ENCODE measurements around the gene TDRD5.
"Not testable (repeated sequence)": the region's sequence is repeated elsewhere in the genome, so short reads cannot be mapped to it uniquely, and the experiment has no call there.

Gene TDRD5

GRCh38 chr1:179591253-179591591, 410 bp upstream of the TDRD5 start:
- DNase-seq (ENCODE audit: extremely low read depth in 1 of 2, low read depth in 1 of 2): no peak

GRCh38 chr1:179598631-179599030, 7.0 kb downstream of the TDRD5 start:
- no peak for DNase-seq (ENCODE audit: extremely low read depth in 1 of 2, low read depth in 1 of 2)

GRCh38 chr1:179599623-179600249, 8.1 kb downstream of the TDRD5 start:
- no peak for DNase-seq (ENCODE audit: extremely low read depth in 1 of 2, low read depth in 1 of 2)

- no peak for DNase-seq (ENCODE audit: extremely low read depth in 1 of 2, low read depth in 1 of 2)
Measured at GRCh38 chr1:179601093-179601492, 9.5 kb downstream of the TDRD5 start.

- no peak for DNase-seq (ENCODE audit: extremely low read depth in 1 of 2, low read depth in 1 of 2)
Measured at GRCh38 chr1:179612361-179612760, 20.7 kb downstream of the TDRD5 start.

GRCh38 chr1:179630719-179631118, 39.1 kb downstream of the TDRD5 start:
- DNase-seq (ENCODE audit: extremely low read depth in 1 of 2, low read depth in 1 of 2): no peak

- no peak for DNase-seq (ENCODE audit: extremely low read depth in 1 of 2, low read depth in 1 of 2)
Measured at GRCh38 chr1:179632868-179633267, 41.2 kb downstream of the TDRD5 start.

GRCh38 chr1:179637211-179637860, 45.7 kb downstream of the TDRD5 start:
- DNase-seq (ENCODE audit: extremely low read depth in 1 of 2, low read depth in 1 of 2): no peak

GRCh38 chr1:179661018-179661417, 69.4 kb downstream of the TDRD5 start:
- DNase-seq (ENCODE audit: extremely low read depth in 1 of 2, low read depth in 1 of 2): no peak

- no peak for DNase-seq (ENCODE audit: extremely low read depth in 1 of 2, low read depth in 1 of 2)
Measured at GRCh38 chr1:179663810-179664209, 72.2 kb downstream of the TDRD5 start.

- no peak for DNase-seq (ENCODE audit: extremely low read depth in 1 of 2, low read depth in 1 of 2)
Measured at GRCh38 chr1:179677882-179678281, 86.2 kb downstream of the TDRD5 start.

GRCh38 chr1:179694530-179694929, 102.9 kb downstream of the TDRD5 start:
- not testable (repeated sequence) for DNase-seq (ENCODE audit: extremely low read depth in 1 of 2, low read depth in 1 of 2)

GRCh38 chr1:179702946-179703539, 111.4 kb downstream of the TDRD5 start:
- DNase-seq (ENCODE audit: extremely low read depth in 1 of 2, low read depth in 1 of 2): no peak

- peak in 1 of 2 donors; percentile 19 for DNase-seq (ENCODE audit: extremely low read depth in 1 of 2, low read depth in 1 of 2)
Measured at GRCh38 chr1:179706339-179706941, 114.8 kb downstream of the TDRD5 start.

GRCh38 chr1:179707406-179707805, 115.8 kb downstream of the TDRD5 start:
- DNase-seq (ENCODE audit: extremely low read depth in 1 of 2, low read depth in 1 of 2): no peak

GRCh38 chr1:179708434-179709195, 117.0 kb downstream of the TDRD5 start:
- no peak for DNase-seq (ENCODE audit: extremely low read depth in 1 of 2, low read depth in 1 of 2)

- DNase-seq (ENCODE audit: extremely low read depth in 1 of 2, low read depth in 1 of 2): no peak
Measured at GRCh38 chr1:179709841-179710329, 118.3 kb downstream of the TDRD5 start.

GRCh38 chr1:179714159-179714558, 122.5 kb downstream of the TDRD5 start:
- DNase-seq (ENCODE audit: extremely low read depth in 1 of 2, low read depth in 1 of 2): no peak

GRCh38 chr1:179714623-179715022, 123.0 kb downstream of the TDRD5 start:
- DNase-seq (ENCODE audit: extremely low read depth in 1 of 2, low read depth in 1 of 2): no peak

- no peak for DNase-seq (ENCODE audit: extremely low read depth in 1 of 2, low read depth in 1 of 2)
Measured at GRCh38 chr1:179719272-179719671, 127.6 kb downstream of the TDRD5 start.

GRCh38 chr1:179728271-179728670, 136.6 kb downstream of the TDRD5 start:
- no peak for DNase-seq (ENCODE audit: extremely low read depth in 1 of 2, low read depth in 1 of 2)

Measured in activated CD8-positive, alpha-beta memory T cell treated with anti-CD3 and anti-CD28 coated beads for 1 hour (primary cell).